Fibroblast of gingiva (primary cell): ENCODE results near the gene IFTAP.
"Not testable (repeated sequence)": the region's sequence is repeated elsewhere in the genome, so short reads cannot be mapped to it uniquely, and the experiment has no call there.

ENCODE experiments used
- DNase-seq: peaks from one replicate; pipeline ENCODE4 v3.0.0-alpha.2; 2011; ENCODE audit warnings: low read depth

IFTAP gene

GRCh38 chr11:36594316-36594989 lies at the start of gene IFTAP:
Gene IFTAP, plus strand, starts transcription at chr11:36594502. Its CDS starts 15,602 bp downstream, at chr11:36610104.
- DNase-seq = peak; percentile 85

GRCh38 chr11:36550385-36551115 lies 43.8 kb upstream of the IFTAP start:
- no peak for DNase-seq

- not testable (repeated sequence) for DNase-seq
These were observed 36.9 kb upstream of the IFTAP start for GRCh38 chr11:36557390-36557789.

- no peak for DNase-seq
These were observed 36.3 kb upstream of the IFTAP start for GRCh38 chr11:36557991-36558390.

- no peak for DNase-seq
These were observed 35.5 kb upstream of the IFTAP start for GRCh38 chr11:36558571-36559413.

- DNase-seq = peak; percentile 45
These were observed 29.8 kb upstream of the IFTAP start for GRCh38 chr11:36564376-36565030.

GRCh38 chr11:36565031-36565610 lies 29.2 kb upstream of the IFTAP start:
- DNase-seq = no peak

GRCh38 chr11:36566407-36567053 lies 27.8 kb upstream of the IFTAP start:
- DNase-seq = no peak

GRCh38 chr11:36567694-36568093 lies 26.6 kb upstream of the IFTAP start, which contains the start of gene RAG1:
Gene RAG1, plus strand, starts transcription at chr11:36568007. Its CDS starts 5,298 bp downstream, at chr11:36573305.
- DNase-seq = no peak

- no peak for DNase-seq
These were observed 25.2 kb upstream of the IFTAP start for GRCh38 chr11:36569095-36569494.

- DNase-seq = no peak
These were observed 19.8 kb upstream of the IFTAP start for GRCh38 chr11:36574486-36574885.

- DNase-seq = no peak
These were observed 16.9 kb upstream of the IFTAP start for GRCh38 chr11:36577373-36577772.

GRCh38 chr11:36577859-36578258 lies 16.4 kb upstream of the IFTAP start:
- DNase-seq = peak; percentile 3

- DNase-seq = no peak
These were observed 15.8 kb upstream of the IFTAP start for GRCh38 chr11:36578458-36578857.

- DNase-seq = no peak
These were observed 12.8 kb upstream of the IFTAP start for GRCh38 chr11:36581536-36581935.

GRCh38 chr11:36583667-36584066 lies 10.6 kb upstream of the IFTAP start:
- DNase-seq = no peak

- DNase-seq = no peak
These were observed 7.8 kb upstream of the IFTAP start for GRCh38 chr11:36586543-36586942.

- DNase-seq = no peak
These were observed 6.2 kb upstream of the IFTAP start for GRCh38 chr11:36588099-36588498.

GRCh38 chr11:36590513-36590912 lies 3.8 kb upstream of the IFTAP start:
- no peak for DNase-seq

GRCh38 chr11:36591433-36591832 lies 2.9 kb upstream of the IFTAP start:
- no peak for DNase-seq

GRCh38 chr11:36596880-36597279 lies 2.6 kb downstream of the IFTAP start:
- no peak for DNase-seq
